Heart right ventricle (tissue), 16 donors: ENCODE measurements around the gene FAM219A. TPM values are rescaled to one million over a fixed set of nuclear protein-coding genes. Genes with fewer than 3 reads are reported as not detected.
"Not testable (repeated sequence)": the region's sequence is repeated elsewhere in the genome, so short reads cannot be mapped to it uniquely, and the experiment has no call there.

Experiments used
- ATAC-seq, 8 donors: fragments of 200-7000 bp; cut with Tn5 transposase; one replicate each; pipeline ENCODE4 v1.9.1; 2020; ENCODE audit warnings: mild to moderate bottlenecking in 8 of 8, moderate library complexity in 8 of 8, moderate number of reproducible peaks in 1 of 8
- DNase-seq, 2 donors: peaks; one replicate each; pipeline ENCODE4 v3.0.0-alpha.2; 2020
- H3K27ac ChIP-seq, 10 donors: fragments of 200-600 bp; sonication (generic) in 2 of 10; one replicate each; pipeline versions ENCODE4 v1.5.0 to v1.8.0; 2020 to 2022; ENCODE audit warnings: mild to moderate bottlenecking in 3 of 10
- H3K27me3 ChIP-seq, 7 donors: fragments of 200-600 bp; one replicate each; pipeline ENCODE4 v1.8.0; 2021 to 2022; ENCODE audit warnings: mild to moderate bottlenecking in 2 of 7
- H3K36me3 ChIP-seq, 9 donors: fragments of 200-600 bp; sonication (generic) in 1 of 9; one replicate each; pipeline versions ENCODE4 v1.5.0 to v1.8.0; 2020 to 2022; ENCODE audit warnings: mild to moderate bottlenecking in 2 of 9
- H3K4me1 ChIP-seq, 9 donors: fragments of 200-600 bp; sonication (generic) in 1 of 9; one replicate each; pipeline versions ENCODE4 v1.5.0 to v1.8.0; 2020 to 2022; ENCODE audit warnings: mild to moderate bottlenecking in 4 of 9
- H3K4me3 ChIP-seq, 10 donors: fragments of 200-600 bp; sonication (generic) in 2 of 10; one replicate each; pipeline versions ENCODE4 v1.5.0 to v1.8.0; 2020 to 2022; ENCODE audit warnings: mild to moderate bottlenecking in 7 of 10, moderate library complexity in 2 of 10
- H3K9me3 ChIP-seq, 11 donors: fragments of 200-600 bp in 10 of 11; sonication (generic) in 2 of 11; one replicate each; pipeline versions ENCODE4 v1.5.0 to v1.8.0; 2013 to 2022; ENCODE audit warnings: mild to moderate bottlenecking in 2 of 11, control low read depth in 1 of 11, moderate library complexity in 1 of 11
- CTCF ChIP-seq, 9 donors: fragments of 200-600 bp; sonication (generic) in 2 of 9; IDR thresholded peaks; one replicate each; pipeline versions ENCODE4 v1.5.0 to v1.8.0; 2021 to 2022; ENCODE audit warnings: antibody characterized with exemption in 9 of 9, mild to moderate bottlenecking in 5 of 9, moderate library complexity in 1 of 9
- WGBS, 2 donors: extraction: QIAGEN DNeasy Blood & Tissue Kit; methylation state at CpG; one replicate each; pipeline ENCODE4 v1.1.7; 2013; ENCODE audit warnings: inconsistent platforms in 1 of 2; 5-methylcytosine and 5-hydroxymethylcytosine counted together
- intact Hi-C, 10 donors: fragments of 100-400 bp; cut with DNase I; formaldehyde crosslinking; loops; one replicate each; pipeline versions ENCODE4 v1.11.1 to v1.14.2; 2022
- polyA plus RNA-seq, 2 donors: library from polyadenylated mRNA; stranded (reverse); fragments of 200-250 nt; gene quantifications; one replicate each; pipeline ENCODE4 v1.2.3, GENCODE V29; 2013
- total RNA-seq, 10 donors: library from RNA; stranded (reverse); fragmentation: NEBNext Ultra II Directional in 3 of 10; extraction: Animal tissue kit (Norgen Biotek cat#: 25700) in 3 of 10; gene quantifications; one replicate each; pipeline versions ENCODE4 v1.2.1 to v1.2.4, GENCODE V29; 2021 to 2023
- donor health status: Arrhythmogenic right ventricular cardiomyopathy.
- donor health status: ischemic (EF 13 %, LVEDD 7.1; RV severe dilation, severe dysfunction).
- donor health status: healthy with polysubstance abuse.
- donor health status: DM: no; HTN: yes; CAD: no.
- donor health status: DM: no; HTN: no; CAD: no.
- donor health status: ischemic (EF 25% LVEDD 6.9; RV normal size, moderate dysfunction).
- donor health status: ischemic (EF 25% LVEDD 5.7; RV mildly dilated, moderate dysfunction).
- donor health status: healthy.
- donor health status: DM: yes; HTN: yes; CAD: no.
- donor health status: Ischemic cardiomyopathy.
- donor health status: ischemic (EF 35%, LVEDD 5.7; RV mildly dilated, moderate dysfunction).
- donor health status: nonischemic (EF 11% LVEDD 7.7; RV severe dilation, severe dysfunction).
- donor health status: DM: yes; HTN: yes; CAD: no.
- donor health status: PGD.
- donor health status: ischemic (EF 29% LVEDD 5.4; RV normal size, mild dysfunction).
- donor health status: nonischemic (EF 23%, LVEDD 6.1; RV moderate dilation, normal function).

Gene FAM219A
- total and polyA plus RNA-seq, 12 donors: 15.1 to 38.6 (median 25.9) TPM

DNA sequence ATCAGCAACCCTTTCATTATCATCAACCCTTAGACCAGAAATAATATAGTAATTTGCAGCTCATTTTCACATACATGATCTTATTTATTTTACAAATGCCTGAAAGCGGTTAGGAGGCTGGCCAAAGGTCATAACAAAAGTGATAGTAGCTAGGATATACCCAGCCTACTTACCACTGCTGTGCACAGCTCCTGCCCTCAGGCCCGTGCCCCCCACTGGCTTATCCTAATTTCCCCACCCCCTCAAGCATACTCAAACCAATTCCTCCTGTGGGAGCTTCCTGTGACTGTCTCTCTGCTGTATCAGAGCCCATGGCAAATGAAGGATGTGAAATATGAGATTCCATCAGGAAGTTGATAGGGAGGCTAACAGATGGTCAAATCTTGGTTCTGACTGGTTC lies 14.8 kb downstream of the FAM219A start:
- WGBS, 2 donors: 62 to 71% methylated on average over 2 of the region's 2 CpGs
- no peak for ATAC-seq

DNA sequence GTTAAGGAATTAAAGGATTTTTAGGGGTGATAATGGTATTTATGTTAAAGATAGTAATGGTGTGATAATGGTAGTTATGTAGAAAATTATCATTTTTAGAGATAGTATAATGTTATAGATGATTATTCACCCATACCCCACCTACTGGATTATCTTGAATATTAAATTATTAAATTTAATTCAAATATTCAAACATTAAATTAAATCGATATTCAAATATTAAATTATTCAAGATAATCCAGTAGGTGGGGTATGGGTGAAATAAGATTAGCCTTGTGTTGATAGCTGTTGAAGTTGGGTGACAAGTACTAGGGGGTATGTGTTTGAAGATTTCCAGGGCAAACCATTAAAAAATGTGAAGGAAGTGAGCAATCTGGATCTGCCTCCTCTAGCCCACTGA lies 15.6 kb downstream of the FAM219A start:
- Histone ChIP-seq H3K4me3 (no peak overlapping the region), H3K27me3 (no peaks in the 10 kb centered on the region), H3K36me3 (peaks cover 0 to 16% (median 0%) of the 10 kb centered on the region in 9 donors), H3K27ac (peak overlapping the region in 1 of 10 donors; percentile 65), H3K4me1 (peaks cover 5 to 87% (median 70%) of the 10 kb centered on the region in 9 donors), H3K9me3 (no peaks in the 10 kb centered on the region)
- ATAC-seq: no peak
- intact Hi-C loops: loop anchor here in 1 of 10 donors (10.0 kb wide), 1 partner anchor 152 kb away; no protein-coding TSS in a partner anchor
- no peak for TF ChIP-seq CTCF (IDR thresholded peaks at IDR 0.05)
- WGBS, 2 donors: 97 to 98% methylated on average over 1 of the region's 1 CpG
- no peak for DNase-seq

More for the DNA sequence above, 14.8 kb downstream of the FAM219A start:
- no peak for TF ChIP-seq CTCF (IDR thresholded peaks at IDR 0.05)
- Histone ChIP-seq H3K27ac (peak overlapping the region in 2 of 10 donors; percentile 6 to 45), H3K36me3 (peaks cover 0 to 9% (median 0%) of the 10 kb centered on the region in 9 donors), H3K27me3 (no peaks in the 10 kb centered on the region), H3K4me3 (no peak overlapping the region), H3K9me3 (no peaks in the 10 kb centered on the region), H3K4me1 (peaks cover 5 to 93% (median 75%) of the 10 kb centered on the region in 9 donors)
- no peak for DNase-seq
- intact Hi-C loops: loop anchor here in 1 of 10 donors (10.0 kb wide), 1 partner anchor 151 kb away; no protein-coding TSS in a partner anchor

DNA sequence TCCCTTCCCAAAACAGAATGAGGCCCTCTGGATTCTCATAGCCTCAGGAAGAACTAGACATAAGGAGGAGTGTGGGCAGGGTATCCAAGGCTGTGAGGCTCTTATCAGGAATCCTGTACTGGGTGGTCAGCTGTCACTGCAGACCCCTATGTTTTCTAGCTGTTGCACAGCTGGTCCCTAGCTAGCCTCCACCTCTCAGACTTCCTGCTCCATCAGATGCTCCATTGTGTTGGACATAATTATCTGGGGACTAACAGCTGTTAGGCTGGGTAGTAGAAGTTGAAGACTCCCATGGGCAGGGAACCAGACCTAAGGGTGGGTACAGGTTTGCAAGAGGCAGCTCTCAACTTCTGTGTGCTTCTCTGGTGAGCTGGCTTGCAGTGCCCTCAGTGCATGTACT lies 18.4 kb downstream of the FAM219A start:
- Histone ChIP-seq H3K4me1 (peaks cover 5 to 76% (median 57%) of the 10 kb centered on the region in 9 donors), H3K27ac (peak overlapping the region in 2 of 10 donors; percentile 7 to 87), H3K4me3 (no peak overlapping the region), H3K9me3 (no peaks in the 10 kb centered on the region), H3K27me3 (no peaks in the 10 kb centered on the region), H3K36me3 (peaks cover 0 to 23% (median 0%) of the 10 kb centered on the region in 9 donors)
- DNase-seq: no peak
- ATAC-seq: peak in 2 of 8 donors; percentile 8 to 10
- TF ChIP-seq CTCF (IDR thresholded peaks at IDR 0.05): no peak
- intact Hi-C loops: loop anchor here in 2 of 10 donors (2.0 to 10.0 kb wide), 2 partner anchors 61 to 155 kb away; no protein-coding TSS in a partner anchor

GRCh38 chr9:34438465-34438864 lies 19.9 kb downstream of the FAM219A start:
- H3K27me3 ChIP-seq, H3K4me3 ChIP-seq, H3K27ac ChIP-seq, DNase-seq, ATAC-seq, H3K9me3 ChIP-seq: not testable (repeated sequence)
- Histone ChIP-seq H3K36me3 (peaks cover 0 to 23% (median 0%) of the 10 kb centered on the region in 9 donors), H3K4me1 (peaks cover 5 to 61% (median 42%) of the 10 kb centered on the region in 9 donors)
- 94% methylated on average over 4 of the region's 4 CpGs for WGBS, 2 donors
- intact Hi-C loops: loop anchor here in 6 of 10 donors (5.0 to 10.0 kb wide), 5 partner anchors 54 to 156 kb away; no protein-coding TSS in a partner anchor

DNA sequence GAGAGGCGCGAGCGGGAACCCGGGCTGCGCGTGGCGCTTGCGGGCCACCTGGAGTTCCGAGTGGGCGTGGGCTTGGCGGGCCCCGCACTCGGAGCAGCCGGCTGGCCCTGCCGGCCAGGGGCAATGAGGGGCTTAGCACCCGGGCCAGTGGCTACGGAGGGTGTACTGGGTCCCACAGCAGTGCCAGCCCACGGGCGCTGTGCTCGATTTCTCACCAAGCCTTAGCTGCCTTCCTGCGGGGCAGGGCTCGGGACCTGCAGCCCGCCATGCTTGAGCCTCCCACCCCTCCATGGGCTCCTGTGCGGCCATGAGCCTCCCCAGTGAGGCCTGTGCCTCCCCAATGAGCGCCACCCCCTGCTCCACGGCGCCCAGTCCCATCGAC lies 20.5 kb downstream of the FAM219A start:
- not testable (repeated sequence) for H3K27ac ChIP-seq, H3K27me3 ChIP-seq, DNase-seq, H3K9me3 ChIP-seq, ATAC-seq, H3K4me3 ChIP-seq
- H3K36me3 ChIP-seq: peaks cover 0 to 23% (median 0%) of the 10 kb centered on the region in 9 donors
- intact Hi-C loops: loop anchor here in 8 of 10 donors (1.0 to 10.0 kb wide), 10 partner anchors 53 to 157 kb away; no protein-coding TSS in a partner anchor
- WGBS, 2 donors: 97% methylated on average over 28 of the region's 28 CpGs
- H3K4me1 ChIP-seq: peaks cover 5 to 55% (median 37%) of the 10 kb centered on the region in 9 donors
